C1 segment of cervical spinal cord (tissue), 14 donors: ENCODE measurements around the gene KIF17.
A peak's percentile ranks its signal among the peaks of the same experiment; 100 is the strongest.

Experiments used
- DNase-seq, 14 donors: peaks; one replicate each; lab custom pipeline; 2025; lab: John Stamatoyannopoulos, UW

The KIF17 gene

GRCh38 chr1:20711285-20712214 is 6.3 kb downstream of the KIF17 start:
- peak in 2 of 14 donors; percentile 4 to 13 for DNase-seq

- DNase-seq = no peak
These were observed 7.1 kb downstream of the KIF17 start for GRCh38 chr1:20710469-20711284.

GRCh38 chr1:20709868-20710267 is 7.9 kb downstream of the KIF17 start:
- DNase-seq = no peak

- DNase-seq = no peak
These were observed 8.9 kb downstream of the KIF17 start for GRCh38 chr1:20708891-20709290.

- DNase-seq = no peak
These were observed 9.8 kb downstream of the KIF17 start for GRCh38 chr1:20708057-20708456.

- no peak for DNase-seq
These were observed 11.0 kb downstream of the KIF17 start for GRCh38 chr1:20706841-20707240.

- no peak for DNase-seq
These were observed 12.5 kb downstream of the KIF17 start for GRCh38 chr1:20705203-20705755.

GRCh38 chr1:20704390-20705202 is 13.2 kb downstream of the KIF17 start:
- DNase-seq = no peak

- DNase-seq = no peak
These were observed 14.6 kb downstream of the KIF17 start for GRCh38 chr1:20703124-20703756.

GRCh38 chr1:20702416-20702815 is 15.4 kb downstream of the KIF17 start:
- DNase-seq = no peak

- no peak for DNase-seq
These were observed 16.0 kb downstream of the KIF17 start for GRCh38 chr1:20701847-20702246.

- DNase-seq = no peak
These were observed 16.4 kb downstream of the KIF17 start for GRCh38 chr1:20701446-20701845.

- DNase-seq = no peak
These were observed 17.1 kb downstream of the KIF17 start for GRCh38 chr1:20700636-20701215.

GRCh38 chr1:20699558-20699957 is 18.2 kb downstream of the KIF17 start:
- no peak for DNase-seq

GRCh38 chr1:20698195-20698910 is 19.5 kb downstream of the KIF17 start:
- DNase-seq = no peak

- no peak for DNase-seq
These were observed 20.2 kb downstream of the KIF17 start for GRCh38 chr1:20697563-20697962.

GRCh38 chr1:20696397-20697333 is 21.1 kb downstream of the KIF17 start:
- peak; percentile 25 to 89 (median 75) for DNase-seq

- DNase-seq = no peak
These were observed 22.3 kb downstream of the KIF17 start for GRCh38 chr1:20695515-20695914.

- DNase-seq = no peak
These were observed 24.2 kb downstream of the KIF17 start for GRCh38 chr1:20693623-20694022.
